A172 (cell line): ENCODE data around the gene IGF1R. TPM values are rescaled to one million over a fixed set of nuclear protein-coding genes. Genes with fewer than 3 reads are reported as not detected.
A peak's percentile ranks its signal among the peaks of the same experiment; 100 is the strongest.

Experiments
- DNase-seq: peaks from one replicate; pipeline ENCODE4 v3.0.0-alpha.2; 2015; ENCODE audit warnings: low spot score
- total RNA-seq: library from RNA; depleted of rRNA; stranded (reverse); fragments of >200 nt; shearing (Covaris generic); gene quantifications from 2 replicates; pipeline ENCODE4 v1.2.3, GENCODE V29; 2014

IGF1R gene
- total RNA-seq, 1 experiment from 2014 or later: 6.1 TPM

DNA sequence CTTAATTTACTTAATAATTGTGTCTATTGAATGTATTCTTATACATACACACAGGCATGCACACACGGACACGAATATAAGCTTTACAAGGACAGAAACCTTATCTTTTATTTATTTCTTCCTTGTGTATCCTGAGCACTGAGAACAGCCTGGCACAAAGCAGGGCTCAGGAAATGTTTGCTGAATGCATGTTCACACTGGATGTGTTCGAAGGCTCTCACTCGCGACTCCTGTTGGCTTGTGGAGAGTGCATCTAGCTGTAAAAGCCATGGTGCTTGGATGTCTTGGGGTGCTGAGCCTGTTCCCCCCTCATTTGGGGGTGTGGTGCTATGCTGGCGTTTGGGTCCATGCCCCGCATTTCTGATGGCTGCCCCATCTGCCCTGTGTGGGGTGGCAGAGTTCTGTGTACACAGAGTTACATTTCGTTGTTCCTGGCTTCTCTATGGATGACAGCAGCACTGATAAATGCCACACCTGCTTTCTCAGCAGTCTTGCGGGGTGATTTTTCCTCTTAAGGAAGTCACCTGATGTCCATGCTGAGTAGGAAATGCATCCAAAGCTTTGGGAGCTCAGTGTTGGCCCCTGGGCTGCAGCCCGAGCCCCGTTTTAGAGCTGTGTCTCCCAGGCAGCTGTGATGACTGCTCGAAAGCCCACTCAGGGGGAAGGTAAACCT lies 148.5 kb downstream of the IGF1R start:
- no peak for DNase-seq

DNA sequence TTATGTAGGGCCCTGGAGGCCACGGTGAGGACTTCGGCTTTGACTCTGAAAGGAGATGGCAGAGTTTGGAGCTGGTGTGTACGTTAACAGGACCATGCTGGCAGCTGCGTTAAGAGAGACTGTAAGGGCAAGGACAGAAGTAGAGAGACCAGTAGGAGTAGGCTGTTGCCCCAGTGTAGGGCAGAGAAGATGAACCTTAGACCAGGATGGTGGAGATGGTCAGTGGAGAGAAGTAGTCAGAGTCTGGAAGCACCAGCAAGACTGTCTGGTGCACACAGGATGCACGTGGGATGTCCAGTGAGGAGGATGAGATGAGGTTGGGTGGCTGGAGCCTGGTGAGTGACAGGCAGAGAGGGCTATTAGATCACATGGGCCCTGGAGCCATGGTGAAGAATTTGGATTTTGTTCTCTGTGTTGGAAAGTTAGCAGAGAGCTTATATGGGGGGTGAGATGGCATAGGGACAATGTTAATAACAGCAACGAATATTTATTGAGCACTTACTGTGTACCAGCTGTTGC lies 150.1 kb downstream of the IGF1R start:
- DNase-seq: no peak

DNA sequence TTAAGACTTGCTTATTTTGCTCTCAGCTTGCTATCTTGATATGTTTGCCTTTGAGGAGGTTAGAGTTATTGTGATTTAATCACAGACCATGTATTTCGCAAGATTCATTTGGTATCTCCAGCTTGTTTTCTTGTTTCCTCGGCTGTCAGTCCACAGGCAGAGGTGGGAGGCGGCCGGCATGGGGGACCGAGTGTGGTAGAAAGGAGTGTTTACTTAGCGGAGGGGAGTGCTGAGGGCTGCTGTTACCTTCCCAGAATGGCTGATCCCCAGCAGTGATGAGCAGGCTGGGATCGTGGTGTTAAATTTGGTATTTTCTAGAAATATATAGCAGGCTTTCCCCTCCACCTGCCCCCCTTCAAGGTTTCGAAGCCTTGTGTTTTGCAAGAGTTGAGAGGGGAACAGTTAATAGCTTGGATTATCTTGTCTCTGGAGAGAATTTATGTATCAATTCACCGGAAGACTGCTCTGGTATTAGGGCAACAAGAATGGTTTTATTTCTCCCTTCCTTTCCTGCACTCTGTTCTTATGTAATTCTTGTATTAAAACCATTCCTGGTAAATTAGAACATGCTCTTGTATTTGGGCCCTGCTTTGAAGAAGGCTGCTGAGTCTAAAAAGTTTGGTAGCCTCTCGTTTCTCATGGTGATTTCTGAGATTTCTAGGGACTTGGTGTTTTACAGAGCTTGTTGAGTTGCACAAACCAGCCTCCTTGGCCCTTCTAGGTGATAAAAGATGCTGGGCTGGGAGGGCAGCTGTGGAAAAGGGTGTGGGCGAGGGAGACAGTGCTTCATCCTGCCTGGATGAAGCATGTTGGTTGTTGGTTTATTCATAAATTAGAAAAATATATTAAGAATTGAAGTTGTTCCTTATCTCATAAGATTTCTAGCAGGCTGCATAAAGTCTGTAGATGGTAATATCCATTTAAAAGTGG lies 151.4 kb downstream of the IGF1R start:
- peak; percentile 18 for DNase-seq

DNA sequence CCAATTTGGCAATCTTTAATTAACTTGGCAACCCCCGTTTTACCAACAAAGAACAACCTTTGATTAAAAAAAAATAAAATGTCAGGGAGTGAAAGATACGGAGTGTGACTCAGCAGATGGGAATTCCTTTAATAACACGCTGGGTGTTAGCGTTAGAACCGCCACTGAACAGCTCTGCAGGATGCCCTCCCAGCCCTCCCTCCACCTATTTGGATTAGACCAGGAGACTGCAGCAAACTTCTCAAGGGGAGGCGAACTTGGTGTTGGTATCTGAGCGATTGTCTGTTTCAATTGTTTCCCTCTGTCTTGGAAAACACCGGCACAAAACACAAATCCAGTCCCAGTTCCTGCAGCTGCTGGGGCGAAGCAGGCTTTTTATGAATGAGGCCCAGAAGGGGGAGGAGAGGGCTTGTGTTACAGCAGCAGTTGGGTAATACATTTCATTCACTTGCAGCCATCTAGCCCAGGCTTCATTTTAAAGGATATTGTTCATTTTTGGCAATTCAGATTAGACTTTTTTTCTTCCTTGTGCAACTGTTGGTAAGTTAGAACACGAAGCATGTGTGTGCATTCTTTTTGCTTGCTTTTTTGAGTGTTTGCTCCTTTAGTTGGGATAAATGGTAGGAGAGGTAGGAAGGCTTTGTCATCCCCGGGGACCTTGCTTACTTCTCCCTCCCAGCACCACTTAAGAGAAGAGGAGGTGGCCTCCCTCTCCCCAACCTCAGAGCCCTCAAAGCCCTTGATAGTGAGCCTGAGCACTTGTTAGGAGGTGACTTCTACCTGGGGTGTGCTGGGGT lies 152.3 kb downstream of the IGF1R start:
- peak; percentile 87 for DNase-seq

DNA sequence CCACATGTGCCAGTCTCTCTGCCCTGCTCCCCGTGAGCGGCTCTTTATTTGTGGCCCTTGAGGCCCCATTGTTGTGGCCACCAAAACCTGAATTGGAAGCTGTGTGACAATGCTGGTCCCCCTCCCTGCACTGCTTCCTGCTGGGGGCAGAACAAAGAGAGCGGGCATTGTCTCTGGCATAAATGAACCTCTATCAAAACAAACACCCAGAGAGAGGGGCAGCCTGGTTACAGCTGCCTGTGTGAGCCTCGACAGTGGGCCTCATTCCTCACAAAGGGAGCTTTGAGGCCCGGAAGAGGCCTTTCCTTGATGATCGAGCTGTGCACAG lies 152.9 kb downstream of the IGF1R start:
- DNase-seq: peak; percentile 18

DNA sequence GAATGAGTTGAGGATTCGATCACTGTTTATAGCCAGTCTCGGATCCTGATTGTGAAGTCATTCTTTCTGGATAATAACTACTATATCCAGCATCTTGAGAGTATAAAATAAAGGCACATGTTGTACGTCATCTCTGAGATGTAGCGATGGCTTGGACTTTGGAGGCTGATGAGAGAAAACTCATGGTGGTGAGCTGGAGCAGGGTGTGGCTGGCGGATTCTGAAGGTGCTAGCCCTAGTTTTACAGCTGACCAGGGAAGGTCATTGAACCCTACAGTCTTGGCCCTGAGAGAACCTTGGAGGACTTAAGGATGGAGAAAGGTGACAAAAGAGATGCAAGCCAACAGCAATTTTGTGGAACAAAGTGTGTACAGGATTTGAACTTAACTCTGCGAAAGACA lies 153.8 kb downstream of the IGF1R start:
- DNase-seq: no peak

DNA sequence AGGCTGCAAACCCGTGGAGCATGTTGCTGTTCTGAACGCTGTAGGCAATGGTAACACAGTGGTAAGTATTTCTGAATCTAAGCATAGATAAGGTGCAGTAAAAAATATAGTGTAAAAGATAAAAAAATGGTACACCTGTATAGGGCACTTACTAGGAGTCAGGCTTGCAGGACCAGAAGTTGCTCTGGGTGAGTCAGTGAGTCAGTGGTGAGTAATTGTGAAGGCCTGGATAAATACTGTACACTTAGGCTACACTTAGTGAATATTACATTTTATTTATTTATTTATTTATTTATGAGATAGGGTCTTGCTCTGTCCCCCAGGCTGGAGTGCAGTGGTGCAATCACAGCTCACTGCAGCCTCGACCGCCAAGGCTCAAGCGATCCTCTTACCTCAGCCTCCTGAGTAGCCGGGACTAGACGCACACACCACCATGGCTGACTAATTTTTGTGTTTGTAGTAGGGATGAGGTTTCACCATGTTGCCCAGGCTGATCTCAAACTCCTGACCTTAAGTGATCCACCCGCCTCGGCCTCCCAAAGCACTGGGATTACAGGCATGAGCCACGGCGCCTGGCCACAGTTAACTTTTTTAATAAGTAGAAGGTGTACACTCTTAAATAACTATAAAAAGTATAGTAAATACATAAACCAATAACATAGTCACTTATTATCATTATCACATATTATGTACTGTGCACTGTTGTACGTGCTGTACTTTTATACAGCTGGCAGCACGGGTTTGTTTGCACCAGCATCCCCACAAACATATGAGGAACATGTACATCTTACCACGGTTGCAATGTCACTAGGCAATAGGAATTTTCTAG lies 155.1 kb downstream of the IGF1R start:
- peak; percentile 58 for DNase-seq

DNA sequence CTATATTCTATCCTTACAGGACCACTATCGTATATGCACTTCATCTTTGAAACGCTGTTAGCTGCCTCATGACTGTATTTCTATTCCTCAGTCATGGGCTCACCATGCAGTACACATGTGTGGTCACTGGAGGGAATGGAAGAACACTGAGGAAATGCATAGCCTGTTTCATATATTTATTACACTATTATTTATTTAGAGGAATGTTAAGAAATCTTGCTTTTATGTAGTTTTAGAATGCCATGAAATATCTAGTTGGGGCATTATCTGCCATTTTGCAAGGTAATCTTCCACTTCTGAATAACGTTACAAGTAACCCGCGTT lies 155.7 kb downstream of the IGF1R start:
- DNase-seq: no peak

DNA sequence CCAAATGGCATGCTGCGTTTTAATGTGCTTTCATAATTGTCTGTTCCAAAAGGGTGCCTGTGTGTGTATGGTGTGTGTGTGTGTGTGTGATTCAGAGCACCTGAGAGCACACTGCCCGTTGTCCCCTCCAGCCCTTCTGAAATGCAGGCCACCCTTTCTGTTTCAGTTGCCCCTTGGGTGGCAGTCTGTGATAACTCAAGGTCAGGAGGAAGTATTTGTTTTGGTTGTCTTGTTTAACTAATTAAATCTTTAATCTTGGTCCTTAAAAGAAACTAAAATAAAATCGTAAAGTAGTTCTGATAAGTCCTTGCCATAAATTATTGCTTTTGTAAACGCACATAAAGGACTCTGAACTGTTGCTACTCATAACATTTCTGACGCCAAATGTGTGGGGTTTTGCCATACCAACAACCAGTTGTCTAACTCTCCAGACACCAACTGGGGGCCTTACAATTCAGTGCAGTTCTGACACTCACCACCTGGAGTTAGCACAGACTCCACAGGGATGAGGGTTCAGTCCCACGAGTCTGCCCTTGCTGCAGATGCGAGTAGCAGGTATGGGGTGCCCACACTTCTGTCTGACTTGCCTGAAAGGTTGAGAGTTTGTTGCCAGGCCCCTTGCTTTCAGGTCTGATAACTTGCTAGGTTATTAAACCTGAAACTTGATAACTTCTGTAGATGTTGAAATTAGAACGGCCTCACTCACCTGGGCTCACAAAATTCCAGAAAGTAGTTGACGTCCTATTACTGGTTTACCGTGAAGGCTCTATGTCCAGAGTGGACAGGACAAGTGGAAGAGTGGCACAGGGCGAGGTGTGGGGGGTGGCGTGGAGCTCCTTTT lies 157.3 kb downstream of the IGF1R start:
- DNase-seq: no peak

DNA sequence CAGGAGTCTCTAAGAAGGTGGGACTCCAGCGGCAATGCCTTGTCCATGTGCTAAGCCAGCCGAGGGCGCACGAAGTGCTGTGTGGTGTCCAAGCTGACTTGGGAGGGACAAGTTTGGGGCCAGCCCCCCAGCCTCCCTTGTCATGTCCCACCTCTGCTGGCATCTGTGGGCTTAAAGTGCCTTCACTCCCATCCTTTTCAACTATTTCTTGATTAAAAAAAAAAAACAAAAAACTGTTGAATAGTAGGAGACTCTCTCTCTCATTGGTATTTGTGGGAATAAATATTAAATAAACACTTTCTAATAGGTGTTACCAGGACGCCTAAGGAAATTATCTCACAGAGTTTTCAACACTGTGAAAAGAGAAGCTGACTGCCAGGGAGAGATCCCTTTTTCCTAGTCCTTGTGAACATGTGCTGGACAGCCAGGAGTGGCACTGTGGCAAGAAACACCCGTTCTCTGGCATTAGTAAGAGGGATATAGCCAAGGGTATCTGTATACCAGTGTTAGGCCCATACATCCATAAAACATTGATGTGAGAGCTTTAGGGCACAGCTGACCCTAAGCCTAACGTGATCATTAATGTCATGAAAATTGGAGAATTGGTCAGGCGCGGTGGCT lies 158.0 kb downstream of the IGF1R start:
- no peak for DNase-seq

DNA sequence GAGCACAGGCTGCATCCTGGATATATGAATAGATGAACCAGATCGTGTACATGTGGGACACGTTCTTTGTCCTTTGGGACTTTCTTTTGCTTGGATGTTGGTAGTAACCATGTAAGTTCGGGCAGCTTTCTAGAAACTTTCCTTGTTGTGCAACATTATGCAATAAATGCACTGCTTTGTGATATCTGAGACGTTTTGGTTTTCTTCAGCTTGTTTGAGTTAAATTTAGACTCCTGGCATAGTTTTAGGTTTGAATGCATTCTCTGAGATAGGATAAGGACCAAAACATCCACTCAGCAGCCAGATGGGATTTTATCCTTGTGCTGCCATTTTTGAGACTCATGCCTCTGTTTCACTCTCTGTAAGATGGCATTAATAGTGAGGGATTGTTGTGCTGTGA lies 158.9 kb downstream of the IGF1R start:
- DNase-seq: no peak

DNA sequence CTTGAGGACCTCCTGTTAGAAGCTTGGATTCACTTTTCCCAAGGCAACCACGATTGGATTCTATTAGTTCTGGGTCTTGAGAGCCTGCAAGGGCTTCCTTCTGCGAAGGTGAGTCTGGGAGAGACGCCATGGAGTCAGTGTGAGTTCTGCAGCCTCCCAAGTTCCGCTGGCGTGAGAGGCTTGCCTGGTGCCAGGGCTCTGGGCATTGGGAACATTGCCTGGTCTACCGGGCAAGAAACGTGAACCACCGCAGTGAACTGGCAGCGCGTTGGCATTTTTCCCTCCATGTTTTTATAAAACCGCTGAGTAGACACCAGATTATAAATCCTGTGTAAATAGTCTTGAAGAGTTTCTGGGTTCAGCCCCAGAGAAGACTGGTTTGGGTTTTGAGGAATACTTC lies 160.9 kb downstream of the IGF1R start:
- no peak for DNase-seq

DNA sequence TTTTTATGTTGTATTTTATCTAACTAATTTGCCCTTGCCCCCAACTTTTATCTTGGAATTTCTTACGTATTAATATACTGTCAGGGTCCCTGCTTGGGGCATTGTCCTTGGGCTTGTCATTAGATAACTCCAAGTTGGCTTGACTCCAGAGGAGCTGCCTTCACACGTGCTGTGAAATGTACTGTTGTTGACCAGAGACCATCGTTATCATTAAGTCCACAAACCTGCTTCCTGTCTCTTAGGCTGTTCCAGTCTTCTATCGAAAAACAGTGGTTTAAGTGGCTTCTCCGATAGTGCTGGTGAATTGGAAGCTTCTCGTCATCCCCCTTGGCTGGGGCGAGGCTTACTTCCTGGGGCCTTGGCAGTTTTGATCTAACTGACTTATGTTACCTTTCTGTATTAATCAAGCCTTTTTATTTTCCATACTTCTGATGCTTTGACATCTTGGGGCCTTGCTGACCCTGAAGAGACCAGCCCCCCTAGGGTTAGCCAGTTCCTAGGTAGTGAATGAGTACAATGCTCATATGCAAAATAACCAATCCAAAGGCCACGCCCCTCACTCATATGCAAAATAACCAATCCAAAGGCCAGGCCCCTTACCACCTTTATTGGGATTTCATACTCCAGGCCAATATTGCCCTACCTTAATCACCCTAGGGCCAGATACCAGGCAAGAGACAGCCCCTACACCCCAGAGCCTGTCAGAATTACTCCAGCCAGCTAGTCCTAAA lies 164.5 kb downstream of the IGF1R start:
- no peak for DNase-seq

DNA sequence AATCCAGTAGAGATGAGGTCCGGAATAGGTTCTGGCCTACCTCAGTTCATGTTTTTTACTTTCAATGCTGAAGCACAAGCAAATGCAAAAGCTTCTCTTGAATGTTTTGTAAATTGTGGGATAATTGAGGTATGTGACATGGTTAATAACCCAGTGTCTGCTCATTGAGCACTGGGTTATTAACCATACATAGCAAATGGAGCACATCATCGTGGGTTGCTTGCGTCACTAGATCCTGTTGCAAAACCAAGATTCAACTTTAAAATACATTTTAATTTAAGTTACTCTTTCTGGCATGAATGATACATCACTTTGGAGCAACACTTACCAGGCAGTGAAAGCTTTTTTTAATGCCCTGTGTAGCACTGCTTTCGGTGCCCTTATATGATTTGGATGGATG lies 165.6 kb downstream of the IGF1R start:
- no peak for DNase-seq

DNA sequence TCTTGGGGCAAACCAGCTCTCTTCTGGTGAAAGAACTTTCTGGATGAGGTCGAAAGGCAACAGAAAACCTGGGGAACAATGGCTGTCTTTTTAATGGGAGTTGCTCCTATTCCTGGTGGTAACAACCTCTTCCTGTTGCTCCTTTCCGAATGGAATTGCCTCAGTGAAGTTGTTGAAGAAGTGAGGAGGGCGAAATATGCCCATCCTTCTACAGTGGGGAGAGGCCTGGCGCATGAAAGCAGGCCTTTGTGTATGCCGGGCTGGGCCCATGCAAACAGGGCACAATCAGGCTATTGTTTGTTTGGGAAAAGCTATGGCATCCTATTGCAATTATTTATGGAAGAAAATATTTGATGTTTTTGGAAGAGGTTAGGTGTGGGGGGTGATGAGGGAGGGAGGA lies 166.9 kb downstream of the IGF1R start:
- DNase-seq: no peak

DNA sequence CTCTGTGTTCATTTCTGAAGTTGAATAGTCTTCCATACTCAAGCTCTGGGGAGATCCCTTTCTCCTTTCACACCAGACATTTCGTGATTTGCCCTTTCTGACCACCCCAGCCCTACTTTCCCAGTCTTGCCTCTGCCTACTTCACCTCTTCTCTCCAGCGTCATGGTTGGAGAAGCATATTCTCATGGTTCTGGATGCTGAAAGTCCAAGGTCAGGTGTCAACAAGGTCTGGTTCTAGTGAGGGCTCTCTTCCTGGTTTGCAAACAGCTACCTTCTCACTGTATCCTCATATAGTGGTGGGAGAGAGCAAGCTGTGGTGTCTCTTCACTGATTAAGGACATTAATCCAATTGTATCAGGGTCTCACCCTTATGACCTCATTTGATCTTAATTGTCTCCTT lies 169.4 kb downstream of the IGF1R start:
- DNase-seq: no peak

DNA sequence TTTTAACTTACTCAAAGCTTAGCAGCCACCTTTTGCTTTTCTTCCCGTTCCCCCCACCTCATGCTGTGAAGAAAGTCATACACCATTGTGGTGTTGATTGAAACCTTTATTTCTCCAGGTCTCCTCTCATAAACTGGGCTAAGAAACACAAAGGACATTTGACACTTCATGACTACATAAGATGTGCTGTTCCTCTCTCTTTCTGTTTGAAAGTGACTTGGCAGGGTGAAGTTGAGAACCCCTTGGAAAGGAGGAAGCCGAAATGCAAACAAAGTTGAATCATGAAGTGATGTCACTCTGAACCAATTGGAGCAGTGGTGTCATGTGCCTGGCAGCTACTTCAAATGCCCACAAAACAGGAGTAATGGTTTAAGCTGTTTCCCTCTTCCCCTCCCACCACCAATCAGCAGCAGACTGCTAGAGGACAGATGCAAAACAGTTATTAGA lies 174.7 kb downstream of the IGF1R start:
- DNase-seq: peak; percentile 77

DNA sequence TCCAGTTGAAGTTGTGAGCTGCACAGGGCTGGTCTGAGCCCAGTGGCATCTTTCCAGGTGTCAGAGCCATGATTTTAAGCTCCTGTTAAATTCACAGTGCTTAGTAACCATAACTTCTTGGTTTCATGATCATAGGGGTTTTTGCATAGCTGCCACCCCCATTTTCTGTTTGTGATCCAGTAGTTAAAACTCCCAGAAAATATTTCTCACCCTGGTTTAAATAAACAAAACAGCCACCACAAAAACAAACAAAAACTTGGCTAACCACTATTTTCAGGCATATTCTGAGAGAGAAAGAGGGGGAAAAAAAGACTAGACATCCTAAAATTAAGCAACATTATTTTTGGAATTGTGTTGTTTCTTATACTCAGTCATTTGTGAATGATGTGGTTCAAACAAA lies 175.3 kb downstream of the IGF1R start:
- DNase-seq: no peak

DNA sequence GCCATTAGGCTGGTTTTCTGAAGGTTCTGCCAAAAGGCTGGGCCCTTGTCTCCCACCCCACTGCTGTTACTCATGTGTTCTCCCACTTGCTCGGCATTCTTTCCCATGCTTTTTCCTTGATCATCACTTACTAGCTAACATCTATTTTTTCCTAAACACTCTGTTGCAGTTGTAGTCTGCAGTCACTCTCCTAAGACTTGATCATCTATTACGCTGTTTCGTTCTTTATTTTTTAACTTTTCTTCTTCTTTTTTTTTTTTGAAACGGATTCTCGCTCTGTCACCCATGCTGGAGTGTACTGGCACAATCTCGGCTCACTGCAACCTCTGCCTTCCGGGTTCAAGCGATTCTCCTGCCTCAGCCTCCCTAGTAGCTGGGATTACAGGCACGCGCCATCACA lies 176.3 kb downstream of the IGF1R start:
- no peak for DNase-seq
